IMR-90 (cell line): ENCODE results near the gene BAD. TPM values are rescaled to one million over a fixed set of nuclear protein-coding genes. Genes with fewer than 3 reads are reported as not detected.

Experiments
- ATAC-seq: fragments of 200-7000 bp; cut with Tn5 transposase; 2 replicates; pipeline ENCODE4 v1.9.1; 2020; ENCODE audit warnings: low read depth, mild to moderate bottlenecking, moderate library complexity
- BruUV-seq: library from RNA; stranded (reverse); fragments of 400-500 nt; replicated peaks from 2 replicates; lab custom pipeline; 2021; lab: Mats Ljungman, UMichigan
- CTCF ChIA-PET: fragments of 300-600 bp; formaldehyde crosslinking; extraction: SDS; loops from one replicate; lab custom pipeline; 2021; ENCODE audit warnings: antibody characterized with exemption; lab: Yijun Ruan, JAX
- POLR2A ChIA-PET: fragments of 300-600 bp; sonication (Branson Sonifier 250); formaldehyde crosslinking; loops from one replicate; lab custom pipeline; 2022; ENCODE audit warnings: antibody characterized with exemption; ENCODE audit not compliant: unreplicated experiment; lab: Charles Lee
- DNase-seq: peaks from one replicate; pipeline ENCODE4 v3.0.0; 2013
- H2AFZ ChIP-seq: replicated peaks from 2 replicates; pipeline ENCODE3; 2013; ENCODE audit warnings: low read length, mild to moderate bottlenecking; ENCODE audit not compliant: poor library complexity
- H2AK5ac ChIP-seq: 2 replicates; pipeline ENCODE4 v1.6.1; 2013; ENCODE audit warnings: low read depth, low read length, inconsistent platforms
- H2AK9ac ChIP-seq: replicated peaks from 2 replicates; pipeline ENCODE3; 2013; ENCODE audit warnings: mild to moderate bottlenecking, low read depth, low read length, moderate library complexity; ENCODE audit not compliant: poor library complexity
- H2BK120ac ChIP-seq: 2 replicates; pipeline ENCODE4 v1.6.1; 2013; ENCODE audit warnings: low read depth, low read length, inconsistent platforms
- H2BK15ac ChIP-seq: 3 replicates; pipeline ENCODE4 v1.6.1; 2013; ENCODE audit warnings: low read depth, low read length, inconsistent platforms
- H2BK20ac ChIP-seq: 2 replicates; pipeline ENCODE4 v1.6.1; 2013; ENCODE audit warnings: low read depth, mild to moderate bottlenecking, inconsistent platforms, low read length, moderate library complexity
- H2BK5ac ChIP-seq: 2 replicates; pipeline ENCODE4 v1.6.1; 2013; ENCODE audit warnings: mild to moderate bottlenecking, low read depth, low read length, inconsistent platforms; ENCODE audit not compliant: poor library complexity, severe bottlenecking
- H3K14ac ChIP-seq: replicated peaks from 2 replicates; pipeline ENCODE4 v1.6.1; 2013; ENCODE audit warnings: low read depth, low read length, inconsistent platforms
- H3K18ac ChIP-seq: 2 replicates; pipeline ENCODE4 v1.6.1; 2013; ENCODE audit warnings: low read depth, low read length, control low read depth
- H3K23ac ChIP-seq: 2 replicates; pipeline ENCODE4 v1.6.1; 2013; ENCODE audit warnings: low read depth, low read length, inconsistent platforms
- H3K27ac ChIP-seq: 2 replicates; pipeline ENCODE4 v1.5.1; 2013; ENCODE audit warnings: mild to moderate bottlenecking, control low read depth, low read length; ENCODE audit not compliant: insufficient read depth
- H3K27me3 ChIP-seq: 2 replicates; pipeline ENCODE4 v1.6.1; 2013; ENCODE audit warnings: low read length; ENCODE audit not compliant: control insufficient read depth, insufficient read depth
- H3K36me3 ChIP-seq: 2 replicates; pipeline ENCODE4 v1.6.1; 2013; ENCODE audit warnings: low read length, mixed read lengths; ENCODE audit not compliant: control insufficient read depth, insufficient read depth
- H3K4ac ChIP-seq: 2 replicates; pipeline ENCODE4 v1.6.1; 2013; ENCODE audit warnings: low read depth, low read length, inconsistent platforms
- H3K4me1 ChIP-seq: 2 replicates; pipeline ENCODE4 v1.6.1; 2013; ENCODE audit warnings: low read length, mixed read lengths; ENCODE audit not compliant: control insufficient read depth, insufficient read depth
- H3K4me2 ChIP-seq: 2 replicates; pipeline ENCODE4 v1.6.1; 2013; ENCODE audit warnings: low read depth, mild to moderate bottlenecking, control low read depth, low read length, moderate library complexity
- H3K4me3 ChIP-seq: 2 replicates; pipeline ENCODE4 v1.5.1; 2013; ENCODE audit warnings: low read depth, mild to moderate bottlenecking, control low read depth, low read length, moderate library complexity; ENCODE audit not compliant: insufficient read depth
- H3K56ac ChIP-seq: 2 replicates; pipeline ENCODE4 v1.6.1; 2013; ENCODE audit warnings: low read length, inconsistent platforms; ENCODE audit not compliant: insufficient read depth; ENCODE audit errors: extremely low read depth
- H3K79me1 ChIP-seq, 2 experiments: 2 replicates each; pipeline ENCODE4 v1.6.1; 2013; ENCODE audit warnings: low read length in 2 of 2, inconsistent platforms in 1 of 2, low read depth in 1 of 2
- H3K9ac ChIP-seq: 2 replicates; pipeline ENCODE4 v1.6.1; 2013; ENCODE audit warnings: low read depth, low read length, control low read depth
- H3K9me1 ChIP-seq: 2 replicates; pipeline ENCODE4 v1.6.1; 2013; ENCODE audit warnings: low read length, inconsistent platforms; ENCODE audit not compliant: insufficient read depth
- H3K9me3 ChIP-seq: 2 replicates; pipeline ENCODE4 v1.6.1; 2013; ENCODE audit warnings: low read length; ENCODE audit not compliant: control insufficient read depth, insufficient read depth
- H4K20me1 ChIP-seq: 2 replicates; pipeline ENCODE4 v1.6.1; 2013; ENCODE audit warnings: low read length, inconsistent platforms; ENCODE audit not compliant: insufficient read depth
- H4K5ac ChIP-seq: 2 replicates; pipeline ENCODE4 v1.6.1; 2013; ENCODE audit warnings: mild to moderate bottlenecking, low read depth, low read length, control low read depth
- H4K8ac ChIP-seq, 2 experiments: 2 replicates each; pipeline ENCODE4 v1.6.1; 2013; ENCODE audit warnings: low read depth in 2 of 2, low read length in 2 of 2, control low read depth in 1 of 2, inconsistent platforms in 1 of 2
- H4K91ac ChIP-seq: 2 replicates; pipeline ENCODE4 v1.6.1; 2013; ENCODE audit warnings: low read depth, low read length, inconsistent platforms; ENCODE audit not compliant: insufficient read depth
- CEBPB ChIP-seq: IDR thresholded peaks from 2 replicates; pipeline ENCODE4 v1.6.1; 2012; ENCODE audit warnings: low read depth, low read length, improper control_type of control experiment
- MAFK ChIP-seq: IDR thresholded peaks from 2 replicates; pipeline ENCODE4 v1.6.1; 2012; ENCODE audit warnings: low read depth, low read length, improper control_type of control experiment
- RFX5 ChIP-seq: IDR thresholded peaks from 2 replicates; pipeline ENCODE4 v1.8.0; 2012; ENCODE audit warnings: low read depth, mild to moderate bottlenecking, low read length, moderate library complexity
- WGBS, 2 experiments: methylation state at CpG; one replicate each; pipeline versions ENCODE4 v1.1.5 to v1.1.7; 2013; ENCODE audit warnings: missing lambda C conversion rate in 2 of 2; ENCODE audit not compliant: insufficient read length in 1 of 2; ENCODE audit errors: extremely low coverage in 2 of 2; 5-methylcytosine and 5-hydroxymethylcytosine counted together
- dilution Hi-C: fragments of 300-500 bp; cut with HindIII; formaldehyde crosslinking; loops from one replicate; pipeline ENCODE4 v1.14.3; 2018; ENCODE audit warnings: low sequenced_read_pairs; ENCODE audit not compliant: unreplicated experiment
- in situ Hi-C: fragments of 300-500 bp; cut with MboI; formaldehyde crosslinking; loops from 3 replicates; pipeline ENCODE4 v1.14.3; 2019; ENCODE audit warnings: low sequenced_read_pairs, inconsistent platforms, mixed read lengths
- intact Hi-C: fragments of 100-400 bp; cut with micrococcal nuclease; formaldehyde crosslinking; loops from 2 replicates; pipeline ENCODE4 v1.10.0; 2022
- polyA plus RNA-seq, 3 experiments: library from polyadenylated mRNA; depleted of rRNA; stranded (reverse); fragments of >200 nt; gene quantifications; 2 replicates each; pipeline ENCODE4 v1.2.3, GENCODE V29; 2012; ENCODE audit warnings: low replicate concordance in 1 of 3
- total RNA-seq: library from RNA; depleted of rRNA; stranded (reverse); fragments of >200 nt; gene quantifications from 2 replicates; pipeline ENCODE4 v1.2.3, GENCODE V29; 2012

The BAD gene
- total and polyA plus RNA-seq, 2 of the 4 experiments (the other 2 are of a cell fraction) = 30.3 to 68.0 TPM

DNA sequence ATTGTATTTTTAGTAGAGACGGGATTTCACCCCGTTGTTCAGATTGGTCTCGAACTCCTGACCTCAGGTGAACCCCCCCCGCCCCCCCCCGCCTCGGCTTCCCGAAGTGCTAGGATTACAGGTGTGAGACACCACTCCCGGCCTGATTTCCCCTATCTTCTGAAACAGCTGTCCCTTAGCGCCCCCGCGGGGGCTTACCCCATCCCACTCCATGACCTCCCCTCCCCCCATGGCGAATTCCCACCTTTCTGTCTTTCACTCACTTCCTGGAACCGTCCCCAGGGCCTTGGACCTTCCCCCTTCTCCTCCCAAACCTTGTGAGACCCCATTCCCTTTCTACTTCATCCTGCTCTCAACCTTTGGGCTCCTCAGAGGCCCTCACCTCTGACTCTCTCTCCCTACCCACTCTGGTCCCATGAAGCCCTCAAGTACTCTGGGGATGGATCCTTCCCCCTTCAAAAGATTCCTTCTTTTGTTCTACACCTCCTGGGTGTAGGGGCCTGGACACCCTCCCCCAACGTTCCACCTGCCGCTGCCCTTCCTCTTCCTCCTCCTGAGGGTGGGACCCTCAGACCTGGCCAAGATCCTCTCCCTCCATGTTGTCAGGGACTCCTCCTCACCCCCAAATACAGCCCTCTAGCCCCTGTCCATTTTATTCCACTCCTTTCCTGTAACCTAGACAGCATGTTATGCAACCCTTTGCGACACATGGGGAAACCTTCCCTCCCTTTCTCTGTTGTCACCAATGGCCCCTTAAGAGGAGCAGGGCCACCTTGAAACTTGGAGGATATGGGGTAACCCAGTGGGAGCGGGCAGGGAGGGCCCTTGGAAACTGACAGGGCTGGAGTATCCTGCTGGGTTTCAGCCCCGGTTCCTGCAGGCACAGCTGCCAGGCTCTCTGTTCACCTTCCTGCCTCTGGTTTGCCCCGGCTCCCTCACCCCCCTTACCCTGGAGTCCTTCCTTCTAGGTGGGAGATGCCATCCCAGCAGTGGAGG, 34.6 kb upstream of the BAD start:
- Histone ChIP-seq H3K4ac (peak overlapping the region; percentile 98), H3K23ac (peak overlapping the region; percentile 92), H3K18ac (peak overlapping the region; percentile 42; the same call in 1 of the 2 replicates), H4K91ac (peak overlapping the region; percentile 92), H3K4me1 (peaks cover 6% of the 10 kb centered on the region), H4K8ac (peak overlapping the region; percentile 89 to 90), H2AFZ (peak overlapping the region; percentile 85), H2BK120ac (peak overlapping the region; percentile 49), H3K14ac (peak overlapping the region; percentile 94), H3K27ac (peak overlapping the region; percentile 79), H4K5ac (peak overlapping the region; percentile 69), H2BK15ac (peak overlapping the region; percentile 76; the same call in 1 of the 3 replicates), H3K36me3 (peaks cover 34% of the 10 kb centered on the region), H3K79me1 (peaks cover 7 to 31% of the 10 kb centered on the region in 2 experiments), H2AK5ac (peak overlapping the region; percentile 96), H2AK9ac (peak overlapping the region; percentile 98), H3K4me3 (peak overlapping the region; percentile 67), H3K4me2 (peak overlapping the region; percentile 75), H3K27me3 (no peaks in the 10 kb centered on the region), H4K20me1 (no peaks in the 10 kb centered on the region; the same call in 1 of the 2 replicates), H2BK20ac (peak overlapping the region; percentile 69; the same call in 1 of the 2 replicates), H3K56ac (0 out of 2 replicates have a peak overlapping the region, but pooled peaks have one; percentile 44), H3K9ac (peak overlapping the region; percentile 91), H2BK5ac (no peak overlapping the region), H3K9me3 (no peaks in the 10 kb centered on the region), H3K9me1 (peaks cover 14% of the 10 kb centered on the region)
- intact Hi-C loops (loop anchor here (1.0 kb wide), 1 partner anchor 36 kb away; no protein-coding TSS in a partner anchor), dilution Hi-C loops (no loop called here), in situ Hi-C loops (no loop called here)
- CTCF ChIA-PET = interaction anchor here (1.4 to 2.3 kb wide), 3 partner anchors 23 to 48 kb away, joined by 4 to 27 read pairs (median 6); no protein-coding TSS in a partner anchor
- TF ChIP-seq MAFK (no peak), CEBPB (peak; percentile 72), RFX5 (no peak)
- POLR2A ChIA-PET = interaction anchor here (0.6 kb wide), 1 partner anchor 37 kb away, joined by 4 read pairs; no protein-coding TSS in a partner anchor
- 29% methylated on average over 7 of the region's 19 CpGs; no CpG with 5 or more reads in 1 of the 2 experiments for WGBS, 2 experiments
- no TSS peak for BruUV-seq
- ATAC-seq = no peak
- no peak for DNase-seq
